GM04504 (cell line): ENCODE data around the gene HSF4.

Experiments
- DNase-seq: peaks from one replicate; pipeline ENCODE4 v3.0.0-alpha.2; 2012; ENCODE audit warnings: low read depth

The HSF4 gene

DNA sequence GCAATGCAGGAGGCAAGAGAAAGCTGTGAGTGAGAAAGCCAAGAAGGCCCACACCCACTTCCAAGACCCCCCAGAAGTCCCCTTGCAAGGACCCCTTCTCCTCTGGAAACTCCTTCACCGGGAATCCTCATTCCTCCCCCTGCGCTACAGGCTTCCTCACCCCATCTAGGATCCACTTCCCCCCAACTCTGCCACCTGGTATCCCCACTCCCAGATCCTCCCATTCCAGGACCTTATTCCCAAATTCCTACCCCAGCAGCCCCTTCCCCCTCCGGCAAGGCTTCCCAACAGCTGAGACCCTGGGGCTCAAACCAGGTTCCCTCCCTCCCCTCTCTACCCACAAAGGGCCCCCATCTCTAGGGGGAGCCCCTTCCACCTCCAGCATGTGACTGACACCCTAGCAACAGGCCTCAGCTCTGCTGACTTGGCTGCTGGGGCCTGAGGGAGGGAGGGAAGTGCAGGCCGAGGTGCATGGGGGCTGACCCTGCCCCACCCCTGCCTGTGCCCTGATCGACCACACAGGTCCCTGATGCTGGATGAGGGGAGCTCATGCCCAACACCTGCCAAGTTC lies 2.1 kb downstream of the HSF4 start:
- no peak for DNase-seq

GRCh38 chr16:67167588-67167987 lies 3.0 kb downstream of the HSF4 start:
- DNase-seq: no peak

- no peak for DNase-seq
Measured at GRCh38 chr16:67169011-67169451, 4.5 kb downstream of the HSF4 start.

DNA sequence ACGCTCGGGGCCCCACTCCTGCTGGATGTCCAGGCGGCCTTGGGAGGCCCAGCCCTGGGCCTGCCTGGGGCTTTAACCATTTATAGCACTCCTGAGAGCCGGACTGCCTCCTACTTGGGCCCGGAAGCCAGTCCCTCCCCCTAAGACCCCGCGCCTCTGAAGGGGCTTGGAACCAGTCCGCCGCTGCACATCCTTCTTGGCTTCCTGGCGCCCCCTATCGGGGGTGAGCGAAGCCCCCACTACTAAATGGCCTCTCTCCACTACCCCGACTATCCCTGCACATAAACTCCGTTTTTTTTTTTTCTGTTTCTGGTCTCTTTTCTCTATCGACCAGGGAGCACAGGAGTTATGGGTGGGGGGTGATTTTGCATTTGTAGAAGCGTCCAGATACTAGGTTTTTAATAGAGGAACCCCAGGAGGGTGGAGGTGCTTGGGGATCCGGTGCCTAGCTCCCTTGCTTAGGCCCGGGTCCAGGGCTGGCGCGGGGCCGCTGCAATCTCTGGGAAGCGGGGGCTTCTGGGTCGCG lies 5.2 kb downstream of the HSF4 start:
- no peak for DNase-seq

DNA sequence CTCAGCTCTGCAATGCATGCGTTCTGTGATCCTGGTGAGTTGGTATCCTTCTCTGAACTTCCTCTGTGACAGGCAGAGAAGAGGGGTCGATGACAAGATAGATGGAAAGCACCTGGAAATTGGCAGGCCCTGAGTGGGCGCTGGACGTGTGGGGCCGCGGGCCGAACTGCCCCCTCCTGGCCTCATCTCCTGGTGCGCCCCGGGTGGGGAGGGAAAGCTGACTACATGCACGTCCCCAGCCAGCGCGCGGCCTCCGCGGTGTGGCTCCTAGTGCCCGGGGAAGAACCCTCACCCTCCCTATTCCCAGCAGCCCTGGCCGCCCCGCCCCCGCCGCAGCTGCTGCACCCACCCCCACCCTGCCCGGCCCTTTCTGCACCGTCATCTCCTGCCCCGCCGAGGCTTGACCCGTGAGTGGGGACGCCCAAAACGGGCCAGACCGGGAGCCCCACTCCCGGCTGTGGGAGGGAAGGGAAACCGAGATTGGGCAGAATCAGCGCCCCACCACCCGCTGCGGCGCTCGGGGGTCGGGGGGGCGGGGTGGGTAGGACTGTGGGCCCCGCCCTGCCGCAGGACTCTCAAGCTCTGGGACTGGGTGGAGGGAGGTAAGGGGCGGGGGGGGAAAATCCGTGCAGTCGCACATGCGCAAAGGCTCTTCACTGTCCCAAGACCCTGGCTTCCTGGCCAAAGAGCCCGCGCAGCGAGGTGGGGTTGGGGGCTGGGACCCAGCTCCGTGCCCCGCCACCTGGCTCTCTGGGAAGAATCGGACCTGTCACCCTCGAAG lies 5.8 kb downstream of the HSF4 start, which contains the start of gene NOL3:
Gene NOL3, plus strand, starts transcription at position 371 of the 781 bp plus-strand sequence.
- peak; percentile 41 for DNase-seq

- no peak for DNase-seq
Measured at GRCh38 chr16:67170949-67171649, 6.6 kb downstream of the HSF4 start.

- DNase-seq: no peak
Measured at GRCh38 chr16:67173323-67173722, 8.8 kb downstream of the HSF4 start.

DNA sequence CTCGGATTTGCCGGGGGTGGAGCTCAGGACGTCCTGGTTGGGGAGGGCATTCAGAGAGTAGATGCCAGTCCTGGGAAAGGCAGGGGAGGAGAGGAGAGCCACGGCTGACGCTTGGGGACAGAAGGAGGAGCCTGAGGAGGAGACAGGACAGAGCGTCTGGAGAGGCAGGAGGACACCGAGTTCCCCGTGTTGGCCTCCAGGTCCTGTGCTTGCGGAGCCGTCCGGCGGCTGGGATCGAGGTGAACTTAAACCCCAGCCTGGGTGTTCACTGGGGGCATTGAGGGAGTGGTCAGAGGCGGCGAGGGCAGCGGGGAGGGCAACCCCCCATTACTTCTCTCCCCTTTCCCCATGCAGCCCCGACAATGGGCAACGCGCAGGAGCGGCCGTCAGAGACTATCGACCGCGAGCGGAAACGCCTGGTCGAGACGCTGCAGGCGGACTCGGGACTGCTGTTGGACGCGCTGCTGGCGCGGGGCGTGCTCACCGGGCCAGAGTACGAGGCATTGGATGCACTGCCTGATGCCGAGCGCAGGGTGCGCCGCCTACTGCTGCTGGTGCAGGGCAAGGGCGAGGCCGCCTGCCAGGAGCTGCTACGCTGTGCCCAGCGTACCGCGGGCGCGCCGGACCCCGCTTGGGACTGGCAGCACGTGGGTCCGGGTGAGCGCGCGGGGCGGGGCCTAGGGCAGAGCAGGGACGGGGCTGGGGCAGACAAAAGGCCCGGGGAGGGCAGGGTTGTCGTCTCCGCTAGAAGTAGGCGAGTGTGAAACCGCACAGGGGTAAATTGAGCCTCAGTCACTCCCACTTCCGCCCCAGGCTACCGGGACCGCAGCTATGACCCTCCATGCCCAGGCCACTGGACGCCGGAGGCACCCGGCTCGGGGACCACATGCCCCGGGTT lies 9.5 kb downstream of the HSF4 start:
- DNase-seq: peak; percentile 50

DNA sequence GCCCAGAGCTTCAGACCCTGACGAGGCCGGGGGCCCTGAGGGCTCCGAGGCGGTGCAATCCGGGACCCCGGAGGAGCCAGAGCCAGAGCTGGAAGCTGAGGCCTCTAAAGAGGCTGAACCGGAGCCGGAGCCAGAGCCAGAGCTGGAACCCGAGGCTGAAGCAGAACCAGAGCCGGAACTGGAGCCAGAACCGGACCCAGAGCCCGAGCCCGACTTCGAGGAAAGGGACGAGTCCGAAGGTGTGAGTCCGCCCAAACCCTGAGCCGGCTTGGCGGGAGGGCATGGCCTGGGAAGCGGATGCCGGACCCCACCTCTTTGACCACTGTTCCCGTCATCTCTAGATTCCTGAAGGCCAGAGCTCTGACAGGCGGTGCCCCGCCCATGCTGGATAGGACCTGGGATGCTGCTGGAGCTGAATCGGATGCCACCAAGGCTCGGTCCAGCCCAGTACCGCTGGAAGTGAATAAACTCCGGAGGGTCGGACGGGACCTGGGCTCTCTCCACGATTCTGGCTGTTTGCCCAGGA lies 10.2 kb downstream of the HSF4 start:
- DNase-seq: no peak

GRCh38 chr16:67176662-67177061 lies 12.1 kb downstream of the HSF4 start:
- DNase-seq: no peak

DNA sequence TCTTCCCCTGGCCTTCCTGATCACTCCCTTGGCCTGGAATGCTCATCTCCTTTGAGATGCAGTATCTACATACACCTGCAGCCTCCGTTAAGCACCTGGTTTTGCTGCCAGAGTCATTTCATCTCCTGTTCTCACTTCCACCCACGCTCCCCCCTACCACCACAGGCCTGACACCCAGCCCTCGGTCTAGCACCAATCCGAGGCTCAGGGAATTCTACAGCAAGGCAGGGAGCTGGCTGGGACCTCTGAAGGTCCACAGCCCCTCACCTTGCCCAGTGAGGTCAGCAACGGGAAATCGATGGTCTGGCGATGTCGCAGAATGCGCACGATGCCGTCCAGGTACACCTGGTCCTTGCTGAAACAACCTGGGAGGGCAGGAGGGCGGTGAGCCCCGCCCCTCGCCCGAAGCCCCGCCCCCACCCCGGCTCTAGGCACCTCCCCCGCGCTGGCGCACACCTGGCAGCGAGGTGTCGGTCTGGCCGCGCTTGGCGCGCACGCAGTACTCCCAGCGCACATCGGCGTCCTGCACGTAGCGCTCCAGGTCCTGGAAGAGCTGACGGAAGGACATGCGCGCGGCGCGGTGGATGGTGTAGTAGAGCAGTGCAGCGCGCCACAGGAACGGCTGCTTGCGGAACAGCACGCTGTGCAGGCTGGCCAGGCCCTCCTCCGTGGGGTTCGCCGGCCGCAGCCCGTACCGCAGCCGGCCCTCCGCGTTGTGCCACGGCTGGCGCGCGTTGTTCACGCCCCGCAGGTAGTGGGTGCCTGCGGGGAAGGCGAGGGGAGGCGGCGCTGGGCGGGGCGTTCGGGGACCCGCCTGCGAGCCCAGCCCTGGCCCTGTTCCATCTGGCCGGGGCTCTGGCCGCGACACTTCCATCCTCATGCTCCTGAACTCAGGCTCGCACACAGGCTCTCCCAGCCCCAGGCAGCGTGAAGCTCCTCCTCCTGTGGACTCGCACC lies 13.5 kb downstream of the HSF4 start:
- DNase-seq: no peak

- DNase-seq: no peak
Measured at GRCh38 chr16:67179421-67180080, 15.0 kb downstream of the HSF4 start.

- DNase-seq: no peak
Measured at GRCh38 chr16:67180166-67180565, 15.6 kb downstream of the HSF4 start.

DNA sequence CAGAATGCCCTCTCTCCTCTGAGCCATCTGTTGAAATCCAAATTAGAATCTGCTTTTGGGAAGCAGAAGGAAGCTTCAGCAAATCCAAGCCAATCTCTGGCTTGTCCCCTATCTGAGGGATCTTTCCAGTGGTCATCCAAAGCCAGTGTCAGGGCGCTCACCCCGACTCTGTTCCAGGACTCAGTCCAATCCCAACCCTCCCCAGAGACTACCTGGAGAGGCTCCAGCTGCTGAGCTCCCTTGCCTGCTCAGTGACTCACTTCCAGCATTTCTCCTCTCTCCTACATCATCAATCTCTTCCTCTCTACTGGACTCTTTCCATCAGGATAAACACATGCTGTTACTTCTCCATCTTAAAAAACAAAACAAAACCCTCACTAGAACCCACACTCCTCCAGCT lies 16.8 kb downstream of the HSF4 start:
- DNase-seq: peak; percentile 77

GRCh38 chr16:67182288-67182687 lies 17.7 kb downstream of the HSF4 start:
- DNase-seq: no peak

- no peak for DNase-seq
Measured at GRCh38 chr16:67183284-67183626, 18.7 kb downstream of the HSF4 start.

- peak; percentile 95 for DNase-seq
Measured at GRCh38 chr16:67183627-67184452, 19.3 kb downstream of the HSF4 start, which contains the start of gene MATCAP1. Gene MATCAP1 (minus strand): TSS chr16:67183963. CDS start chr16:67180610, 3,353 bp downstream.

- no peak for DNase-seq
Measured at GRCh38 chr16:67184453-67184994, 20.0 kb downstream of the HSF4 start.
